HepG2 (cell line): ENCODE data around the gene HERC4. TPM values are rescaled to one million over a fixed set of nuclear protein-coding genes. Genes with fewer than 3 reads are reported as not detected.

Source experiments
- ARNT ChIP-seq: fragments of 450-650 bp; IDR thresholded peaks from 2 replicates; pipeline ENCODE4 v1.6.1; 2017
- BRF2 ChIP-seq: sonication (generic); formaldehyde crosslinking; IDR thresholded peaks from 2 replicates; pipeline ENCODE4 v1.8.1; 2022; ENCODE audit warnings: mild to moderate bottlenecking, missing genetic modification reagents
- FOXK1 ChIP-seq: sonication (generic); formaldehyde crosslinking; IDR thresholded peaks from 2 replicates; pipeline ENCODE4 v1.4.0; 2020; ENCODE audit warnings: low read depth, missing genetic modification reagents, borderline replicate concordance
- HNRNPK ChIP-seq: fragments of 200-400 bp; formaldehyde crosslinking; IDR thresholded peaks from 2 replicates; pipeline ENCODE4 v1.6.1; 2018; ENCODE audit warnings: low read length, low read depth, moderate library complexity, mild to moderate bottlenecking; ENCODE audit not compliant: poor library complexity, severe bottlenecking
- MLX ChIP-seq: IDR thresholded peaks from 2 replicates; pipeline ENCODE4 v1.6.1; 2016
- MTA1 ChIP-seq: sonication (generic); formaldehyde crosslinking; IDR thresholded peaks from 2 replicates; pipeline ENCODE4 v1.4.0; 2020; ENCODE audit warnings: missing genetic modification reagents, mild to moderate bottlenecking, borderline replicate concordance
- NAIF1 ChIP-seq: sonication (generic); formaldehyde crosslinking; IDR thresholded peaks from 2 replicates; pipeline ENCODE4 v1.5.0; 2020; ENCODE audit warnings: mild to moderate bottlenecking, missing genetic modification reagents, borderline replicate concordance
- TOE1 ChIP-seq: sonication (generic); formaldehyde crosslinking; IDR thresholded peaks from 2 replicates; pipeline ENCODE4 v1.4.0; 2020; ENCODE audit warnings: mild to moderate bottlenecking, missing genetic modification reagents
- ZBTB4 ChIP-seq: sonication (generic); formaldehyde crosslinking; IDR thresholded peaks from 2 replicates; pipeline ENCODE4 v1.4.0; 2020; ENCODE audit warnings: missing genetic modification reagents, mild to moderate bottlenecking, borderline replicate concordance
- ZHX2 ChIP-seq, 2 experiments: sonication (generic) in 1 of 2; formaldehyde crosslinking in 1 of 2; IDR thresholded peaks; 2 replicates each; pipeline versions ENCODE4 v1.6.1 to v1.9.0; 2014 to 2022; ENCODE audit warnings: antibody characterized with exemption in 1 of 2, borderline replicate concordance in 1 of 2, inconsistent platforms in 1 of 2, low read depth in 1 of 2, missing genetic modification reagents in 1 of 2
- ZNF207 ChIP-seq: fragments of 450-650 bp; IDR thresholded peaks from 2 replicates; pipeline ENCODE4 v1.6.1; 2016; ENCODE audit warnings: antibody characterized with exemption, borderline replicate concordance
- ZNF230 ChIP-seq: sonication (generic); formaldehyde crosslinking; IDR thresholded peaks from 2 replicates; pipeline ENCODE4 v1.4.0; 2020; ENCODE audit warnings: mild to moderate bottlenecking, missing genetic modification reagents
- ZNF33B ChIP-seq: sonication (generic); formaldehyde crosslinking; IDR thresholded peaks from 2 replicates; pipeline ENCODE4 v1.5.1; 2020; ENCODE audit warnings: mild to moderate bottlenecking, missing genetic modification reagents
- ZNF556 ChIP-seq: sonication (generic); formaldehyde crosslinking; IDR thresholded peaks from 2 replicates; pipeline ENCODE4 v1.4.0; 2020; ENCODE audit warnings: mild to moderate bottlenecking, missing genetic modification reagents, borderline replicate concordance
- ZNF576 ChIP-seq: sonication (generic); formaldehyde crosslinking; IDR thresholded peaks from 2 replicates; pipeline ENCODE4 v1.4.0; 2020; ENCODE audit warnings: mild to moderate bottlenecking, missing genetic modification reagents
- ZNF614 ChIP-seq: IDR thresholded peaks from 2 replicates; pipeline ENCODE4 v1.6.1; 2018; ENCODE audit warnings: missing biosample characterization, missing genetic modification reagents, inconsistent platforms, borderline replicate concordance
- ZNF619 ChIP-seq: sonication (generic); formaldehyde crosslinking; IDR thresholded peaks from 2 replicates; pipeline ENCODE4 v1.4.0; 2020; ENCODE audit warnings: mild to moderate bottlenecking, missing genetic modification reagents
- ZNF83 ChIP-seq: sonication (generic); formaldehyde crosslinking; IDR thresholded peaks from 2 replicates; pipeline ENCODE4 v1.4.0; 2020; ENCODE audit warnings: missing genetic modification reagents, mild to moderate bottlenecking, borderline replicate concordance
- polyA plus RNA-seq, 8 experiments: library from polyadenylated mRNA; depleted of rRNA in 3 of 8; stranded (reverse) in 7 of 8; unstranded in 1 of 8; fragments of >200 nt; fragmentation: Illumina TruSeq in 4 of 8; extraction: Trizol in 4 of 8; gene quantifications; 2 replicates each; pipeline versions ENCODE4 v1.2.1 to v1.2.3, GENCODE V29; 2011 to 2016; ENCODE audit warnings: low read depth in 4 of 8, missing spikeins in 1 of 8, mixed read lengths in 1 of 8; ENCODE audit not compliant: insufficient read depth in 1 of 8
- total RNA-seq, 5 experiments: library from RNA; depleted of rRNA; stranded (reverse); fragments of >200 nt; fragmentation: Illumina TruSeq; extraction: Trizol; gene quantifications; 2 replicates each; pipeline ENCODE4 v1.2.3, GENCODE V29; 2016; ENCODE audit warnings: low read depth in 1 of 5

Gene HERC4
- total and polyA plus RNA-seq, 2 of the 13 experiments (the other 11 are each of a cell fraction or from before 2014, with no cell fraction given), result 9.8 to 20.2 TPM

- 0 out of 2 replicates have a peak, but pooled peaks have one; percentile 45 for TF ChIP-seq ZNF576 (CRISPR knock-in tag)
- no peak for TF ChIP-seq ARNT
- no peak for TF ChIP-seq ZNF230
- TF ChIP-seq MTA1, result no peak
- TF ChIP-seq ZNF207, result peak; percentile 55; the same call in 1 of the 2 replicates
- TF ChIP-seq NAIF1, result peak; percentile 85; the same call in 1 of the 2 replicates
- peak; percentile 26 for TF ChIP-seq HNRNPK
- 0 out of 2 replicates have a peak, but pooled peaks have one; percentile 58 for TF ChIP-seq ZBTB4
- peak; percentile 82 for TF ChIP-seq MLX (CRISPR knock-in tag)
- TF ChIP-seq ZNF619 (CRISPR knock-in tag), result no peak
- peak; percentile 82 for TF ChIP-seq ZNF614 (CRISPR knock-in tag)
- TF ChIP-seq ZHX2 (IDR thresholded peaks at IDR 0.05; ENCODE audit: low read depth), result no peak
- TF ChIP-seq ZHX2 (CRISPR knock-in tag; IDR thresholded peaks at IDR 0.05; ENCODE audit: borderline replicate concordance), result peak; percentile 89
- peak; percentile 77; the same call in 1 of the 2 replicates for TF ChIP-seq ZNF556 (CRISPR knock-in tag)
- peak; percentile 51 for TF ChIP-seq ZNF33B (CRISPR knock-in tag)
- peak; percentile 99 for TF ChIP-seq FOXK1 (CRISPR knock-in tag)
- TF ChIP-seq TOE1 (CRISPR knock-in tag), result no peak
- 0 out of 2 replicates have a peak, but pooled peaks have one; percentile 76 for TF ChIP-seq BRF2
- TF ChIP-seq ZNF83, result no peak
These were observed 190.7 kb downstream of the HERC4 start, which contains the start of gene SIRT1 (continued) for GRCh38 chr10:67884313-67884841.
